ENCODE results near the gene DLX5. TPM values are rescaled to one million over a fixed set of nuclear protein-coding genes. Genes with fewer than 3 reads are reported as not detected.

Gene DLX5
- total RNA-seq, 1 experiment from 2014 or later: not detected

DNA sequence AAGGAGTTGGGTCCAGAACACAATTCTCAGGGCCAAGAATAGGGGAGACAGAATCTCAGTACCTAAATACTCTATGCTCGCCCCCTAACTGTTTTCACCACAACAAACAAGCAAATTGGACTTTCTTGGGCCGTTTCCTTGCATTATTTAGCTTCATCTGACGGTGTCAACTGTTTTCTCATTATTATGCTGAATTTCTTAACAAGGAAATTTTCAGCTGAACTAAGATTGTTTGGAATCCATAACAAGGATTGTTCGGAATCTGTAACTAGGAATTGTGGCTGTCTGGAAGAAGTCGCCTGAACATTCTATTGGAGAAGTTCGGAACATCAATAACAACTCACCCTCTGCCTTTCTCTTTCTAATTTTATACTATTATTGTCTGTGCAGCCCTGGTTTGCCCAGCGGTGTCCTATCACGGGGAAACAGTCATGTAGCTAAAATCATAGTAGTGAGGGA, 34.7 kb downstream of the DLX5 start:
- H3K4me1 ChIP-seq (ENCODE audit: control insufficient read depth, insufficient read depth, low read length): no peaks in the 10 kb centered on the region
- CTCF ChIA-PET: no interaction called here
- in situ Hi-C loops (cut with HindIII; ENCODE audit: low pct_unique_long_range_greater_than_20kb, low sequenced_read_pairs): no loop called here
- no peaks in the 10 kb centered on the region for H3K9me3 ChIP-seq (ENCODE audit: control insufficient read depth, insufficient read depth, low read depth, low read length)
- no peaks in the 10 kb centered on the region for H3K36me3 ChIP-seq (ENCODE audit: control insufficient read depth, insufficient read depth, low read length)
- H3K27me3 ChIP-seq (ENCODE audit: control insufficient read depth, insufficient read depth, low read length): 0 out of 2 replicates have a peak, but pooled peaks cover 2% of the 10 kb centered on the region
- POLR2A ChIA-PET: no interaction called here
- no peak overlapping the region for H3K4me3 ChIP-seq (ENCODE audit: low read depth in 2 of 2, low read length in 2 of 2)
- ATAC-seq: no peak
- BruUV-seq (replicated peaks): no TSS peak
- DNase-seq (ENCODE audit: low read depth, low spot score): no peak
- no peak overlapping the region for H3K27ac ChIP-seq (ENCODE audit: low read length)
- intact Hi-C loops (cut with micrococcal nuclease; ENCODE audit: unreplicated experiment): no loop called here
- TF ChIP-seq SIN3A (IDR thresholded peaks at IDR 0.05; ENCODE audit: borderline replicate concordance, insufficient read depth, low read depth, low read length) (no peak), POLR2AphosphoS5 (IDR thresholded peaks at IDR 0.05; ENCODE audit: low read depth, low read length) (no peak), TCF7L2 (IDR thresholded peaks at IDR 0.05; ENCODE audit: low read depth, low read length) (no peak)
- TF ChIP-seq, protein P1, sequence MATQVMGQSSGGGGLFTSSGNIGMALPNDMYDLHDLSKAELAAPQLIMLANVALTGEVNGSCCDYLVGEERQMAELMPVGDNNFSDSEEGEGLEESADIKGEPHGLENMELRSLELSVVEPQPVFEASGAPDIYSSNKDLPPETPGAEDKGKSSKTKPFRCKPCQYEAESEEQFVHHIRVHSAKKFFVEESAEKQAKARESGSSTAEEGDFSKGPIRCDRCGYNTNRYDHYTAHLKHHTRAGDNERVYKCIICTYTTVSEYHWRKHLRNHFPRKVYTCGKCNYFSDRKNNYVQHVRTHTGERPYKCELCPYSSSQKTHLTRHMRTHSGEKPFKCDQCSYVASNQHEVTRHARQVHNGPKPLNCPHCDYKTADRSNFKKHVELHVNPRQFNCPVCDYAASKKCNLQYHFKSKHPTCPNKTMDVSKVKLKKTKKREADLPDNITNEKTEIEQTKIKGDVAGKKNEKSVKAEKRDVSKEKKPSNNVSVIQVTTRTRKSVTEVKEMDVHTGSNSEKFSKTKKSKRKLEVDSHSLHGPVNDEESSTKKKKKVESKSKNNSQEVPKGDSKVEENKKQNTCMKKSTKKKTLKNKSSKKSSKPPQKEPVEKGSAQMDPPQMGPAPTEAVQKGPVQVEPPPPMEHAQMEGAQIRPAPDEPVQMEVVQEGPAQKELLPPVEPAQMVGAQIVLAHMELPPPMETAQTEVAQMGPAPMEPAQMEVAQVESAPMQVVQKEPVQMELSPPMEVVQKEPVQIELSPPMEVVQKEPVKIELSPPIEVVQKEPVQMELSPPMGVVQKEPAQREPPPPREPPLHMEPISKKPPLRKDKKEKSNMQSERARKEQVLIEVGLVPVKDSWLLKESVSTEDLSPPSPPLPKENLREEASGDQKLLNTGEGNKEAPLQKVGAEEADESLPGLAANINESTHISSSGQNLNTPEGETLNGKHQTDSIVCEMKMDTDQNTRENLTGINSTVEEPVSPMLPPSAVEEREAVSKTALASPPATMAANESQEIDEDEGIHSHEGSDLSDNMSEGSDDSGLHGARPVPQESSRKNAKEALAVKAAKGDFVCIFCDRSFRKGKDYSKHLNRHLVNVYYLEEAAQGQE (IDR thresholded peaks at IDR 0.05; ENCODE audit: insufficient read depth in 1 of 2, low read depth in 2 of 2, low read length in 1 of 2): no peak
- TF ChIP-seq, protein P2, sequence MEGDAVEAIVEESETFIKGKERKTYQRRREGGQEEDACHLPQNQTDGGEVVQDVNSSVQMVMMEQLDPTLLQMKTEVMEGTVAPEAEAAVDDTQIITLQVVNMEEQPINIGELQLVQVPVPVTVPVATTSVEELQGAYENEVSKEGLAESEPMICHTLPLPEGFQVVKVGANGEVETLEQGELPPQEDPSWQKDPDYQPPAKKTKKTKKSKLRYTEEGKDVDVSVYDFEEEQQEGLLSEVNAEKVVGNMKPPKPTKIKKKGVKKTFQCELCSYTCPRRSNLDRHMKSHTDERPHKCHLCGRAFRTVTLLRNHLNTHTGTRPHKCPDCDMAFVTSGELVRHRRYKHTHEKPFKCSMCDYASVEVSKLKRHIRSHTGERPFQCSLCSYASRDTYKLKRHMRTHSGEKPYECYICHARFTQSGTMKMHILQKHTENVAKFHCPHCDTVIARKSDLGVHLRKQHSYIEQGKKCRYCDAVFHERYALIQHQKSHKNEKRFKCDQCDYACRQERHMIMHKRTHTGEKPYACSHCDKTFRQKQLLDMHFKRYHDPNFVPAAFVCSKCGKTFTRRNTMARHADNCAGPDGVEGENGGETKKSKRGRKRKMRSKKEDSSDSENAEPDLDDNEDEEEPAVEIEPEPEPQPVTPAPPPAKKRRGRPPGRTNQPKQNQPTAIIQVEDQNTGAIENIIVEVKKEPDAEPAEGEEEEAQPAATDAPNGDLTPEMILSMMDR (IDR thresholded peaks at IDR 0.05): no peak

DNA sequence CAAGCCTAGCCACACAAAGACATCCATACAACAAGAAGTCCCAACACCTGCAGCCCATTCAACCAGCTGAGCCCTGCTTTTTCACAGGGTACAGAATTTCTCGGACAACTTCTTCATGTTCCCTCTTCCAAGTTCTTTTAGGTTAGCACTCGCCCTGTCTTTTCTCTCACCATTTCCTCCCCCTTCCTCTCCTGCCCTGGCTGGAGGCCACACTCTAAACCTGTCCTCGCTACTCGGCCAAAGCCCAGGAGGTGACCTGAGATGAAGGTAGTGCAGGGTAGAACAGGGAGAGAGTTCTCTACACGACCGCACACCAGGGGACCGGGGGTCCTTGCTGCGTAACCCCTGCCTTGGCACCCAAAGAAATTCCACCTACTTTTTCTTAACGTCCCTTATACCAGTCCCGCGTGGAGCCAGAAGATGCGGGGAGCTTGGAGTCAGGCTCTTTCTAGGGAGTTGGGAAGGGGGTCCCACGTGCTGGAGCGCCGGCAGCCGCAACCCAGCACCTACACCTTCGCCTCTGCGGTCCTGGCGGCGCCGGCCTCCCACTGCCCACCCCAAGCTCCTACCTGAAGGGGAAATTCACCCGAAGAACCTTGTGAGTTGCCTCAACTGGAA, 35.3 kb downstream of the DLX5 start:
- BruUV-seq (replicated peaks): no TSS peak
- in situ Hi-C loops (cut with HindIII; ENCODE audit: low pct_unique_long_range_greater_than_20kb, low sequenced_read_pairs): no loop called here
- Histone ChIP-seq H3K9me3 (ENCODE audit: control insufficient read depth, insufficient read depth, low read depth, low read length) (no peaks in the 10 kb centered on the region), H3K4me3 (ENCODE audit: low read depth in 2 of 2, low read length in 2 of 2) (no peak overlapping the region), H3K36me3 (ENCODE audit: control insufficient read depth, insufficient read depth, low read length) (no peaks in the 10 kb centered on the region), H3K27me3 (ENCODE audit: control insufficient read depth, insufficient read depth, low read length) (0 out of 2 replicates have a peak, but pooled peaks cover 2% of the 10 kb centered on the region), H3K27ac (ENCODE audit: low read length) (no peak overlapping the region), H3K4me1 (ENCODE audit: control insufficient read depth, insufficient read depth, low read length) (no peaks in the 10 kb centered on the region)
- ChIA-PET POLR2A (no interaction called here), CTCF (no interaction called here)
- DNase-seq (ENCODE audit: low read depth, low spot score) (no peak), ATAC-seq (no peak)
- TF ChIP-seq TCF7L2 (IDR thresholded peaks at IDR 0.05; ENCODE audit: low read depth, low read length) (no peak), POLR2AphosphoS5 (IDR thresholded peaks at IDR 0.05; ENCODE audit: low read depth, low read length) (no peak), SIN3A (IDR thresholded peaks at IDR 0.05; ENCODE audit: borderline replicate concordance, insufficient read depth, low read depth, low read length) (no peak)
- TF ChIP-seq, protein P2 (IDR thresholded peaks at IDR 0.05): no peak
- TF ChIP-seq, protein P1 (IDR thresholded peaks at IDR 0.05; ENCODE audit: insufficient read depth in 1 of 2, low read depth in 2 of 2, low read length in 1 of 2): no peak
- intact Hi-C loops (cut with micrococcal nuclease; ENCODE audit: unreplicated experiment): no loop called here

All from Panc1 (cell line).